ENCODE data around the gene SFSWAP.

Gene SFSWAP

DNA sequence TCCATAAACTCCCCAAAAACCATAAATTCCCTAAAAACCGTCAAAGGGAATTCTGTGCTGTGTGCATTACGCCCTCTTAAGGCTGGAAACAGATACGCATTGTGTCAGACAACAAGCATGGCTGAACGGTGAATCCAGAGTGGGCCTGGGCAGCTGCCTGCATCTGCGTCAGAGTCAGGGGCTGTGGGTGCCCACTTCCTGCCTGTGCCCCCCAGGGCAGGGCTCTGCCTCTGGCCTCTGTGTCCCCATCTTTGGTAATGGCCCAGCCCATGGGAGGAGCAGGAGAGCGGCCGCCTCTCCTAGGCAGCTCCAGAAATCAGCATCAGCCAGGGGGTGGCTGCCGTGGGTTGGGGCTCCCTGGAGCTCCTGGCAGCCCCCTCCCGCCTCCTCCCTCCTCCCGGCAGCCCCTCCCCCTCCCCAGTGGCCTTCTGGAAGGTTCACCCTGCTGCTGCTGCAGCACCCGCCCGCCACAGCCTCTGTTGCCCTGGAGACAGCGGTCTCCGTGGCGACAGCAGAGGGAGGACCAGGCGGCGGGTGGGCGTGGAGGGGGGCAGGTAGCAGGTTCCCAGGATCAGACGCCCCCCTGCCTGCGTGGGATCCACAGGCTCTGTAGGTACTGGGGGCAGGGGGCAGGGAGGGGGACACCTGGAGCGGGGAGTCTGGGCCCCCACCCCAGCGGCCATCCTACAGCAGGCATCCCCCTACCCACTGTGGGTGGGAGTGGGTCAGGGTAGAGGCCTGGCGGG, 123.2 kb downstream of the SFSWAP start:
- no peak for DNase-seq (ENCODE audit: low read depth in 2 of 2)

GRCh38 chr12:131834798-131835615, 124.1 kb downstream of the SFSWAP start:
- DNase-seq (ENCODE audit: low read depth in 2 of 2): no peak

- no peak for DNase-seq (ENCODE audit: low read depth in 2 of 2)
Observed at GRCh38 chr12:131835616-131836171, 124.8 kb downstream of the SFSWAP start.

GRCh38 chr12:131836193-131836592, 125.3 kb downstream of the SFSWAP start:
- no peak for DNase-seq (ENCODE audit: low read depth in 2 of 2)

GRCh38 chr12:131836714-131837397, 126.0 kb downstream of the SFSWAP start:
- DNase-seq (ENCODE audit: low read depth in 2 of 2): no peak

GRCh38 chr12:131840643-131841416, 129.9 kb downstream of the SFSWAP start:
- no peak for DNase-seq (ENCODE audit: low read depth in 2 of 2)

DNA sequence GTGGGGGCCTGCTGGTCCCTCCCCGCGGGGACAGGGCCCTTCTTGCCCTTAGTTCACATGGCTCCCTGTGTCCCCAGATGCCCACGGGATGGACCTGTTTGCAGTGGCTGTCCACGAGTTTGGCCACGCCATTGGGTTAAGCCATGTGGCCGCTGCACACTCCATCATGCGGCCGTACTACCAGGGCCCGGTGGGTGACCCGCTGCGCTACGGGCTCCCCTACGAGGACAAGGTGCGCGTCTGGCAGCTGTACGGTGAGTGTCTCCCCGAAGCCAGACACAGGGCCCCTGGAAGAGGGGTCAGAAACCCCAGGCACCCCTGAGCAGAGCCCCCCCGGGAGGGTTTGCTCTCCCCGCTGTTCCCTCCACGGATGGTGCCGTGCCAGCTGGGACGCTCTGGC, 130.7 kb downstream of the SFSWAP start:
- no peak for DNase-seq (ENCODE audit: low read depth in 2 of 2)

DNA sequence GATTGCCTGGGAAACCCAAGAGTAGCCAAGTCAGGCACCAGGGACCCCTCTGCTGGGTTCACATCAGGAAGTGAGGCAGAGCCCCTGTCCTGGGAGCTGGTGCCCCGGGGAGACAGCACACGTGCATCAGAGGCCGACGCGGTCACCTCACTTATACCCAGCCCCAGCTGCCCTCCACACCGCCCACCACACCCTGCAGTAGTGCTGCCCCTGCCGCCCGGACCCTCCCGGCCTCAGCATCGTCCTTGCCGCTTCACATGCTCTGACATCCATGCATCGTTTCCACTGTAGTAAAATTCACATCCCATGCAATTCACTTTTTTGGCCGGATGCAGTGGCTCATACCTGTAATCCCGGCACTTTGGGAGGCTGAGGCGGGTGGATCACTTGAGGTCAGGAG, 131.3 kb downstream of the SFSWAP start:
- DNase-seq (ENCODE audit: low read depth in 2 of 2): no peak

GRCh38 chr12:131843527-131843926, 132.6 kb downstream of the SFSWAP start:
- DNase-seq (ENCODE audit: low read depth in 2 of 2): no peak

- DNase-seq (ENCODE audit: low read depth in 2 of 2): no peak
Observed at GRCh38 chr12:131844140-131844539, 133.2 kb downstream of the SFSWAP start.

DNA sequence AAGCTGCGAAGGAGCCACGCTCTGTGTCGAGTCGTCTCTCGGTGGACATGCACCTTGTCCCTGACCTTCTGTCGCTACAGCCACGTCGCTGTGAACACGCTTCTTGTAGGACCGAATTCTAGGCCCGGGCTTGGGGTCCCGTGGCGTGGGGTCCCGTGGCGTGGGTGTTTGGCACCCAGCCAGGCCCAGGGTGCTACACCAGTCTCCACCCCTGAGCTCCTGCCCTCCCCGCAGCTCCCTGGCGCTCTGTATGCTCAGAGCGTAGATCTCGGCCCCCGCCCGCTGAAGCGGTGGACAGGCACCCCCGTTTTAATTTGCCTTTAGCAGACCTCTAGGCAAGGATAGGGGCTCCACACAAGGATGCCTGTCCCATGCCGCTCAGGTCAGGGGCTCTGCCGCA, 133.8 kb downstream of the SFSWAP start:
- DNase-seq (ENCODE audit: low read depth in 2 of 2): no peak

- DNase-seq (ENCODE audit: low read depth in 2 of 2): no peak
Observed at GRCh38 chr12:131845121-131845520, 134.2 kb downstream of the SFSWAP start.

- DNase-seq (ENCODE audit: low read depth in 2 of 2): no peak
Observed at GRCh38 chr12:131847456-131847855, 136.6 kb downstream of the SFSWAP start.

DNA sequence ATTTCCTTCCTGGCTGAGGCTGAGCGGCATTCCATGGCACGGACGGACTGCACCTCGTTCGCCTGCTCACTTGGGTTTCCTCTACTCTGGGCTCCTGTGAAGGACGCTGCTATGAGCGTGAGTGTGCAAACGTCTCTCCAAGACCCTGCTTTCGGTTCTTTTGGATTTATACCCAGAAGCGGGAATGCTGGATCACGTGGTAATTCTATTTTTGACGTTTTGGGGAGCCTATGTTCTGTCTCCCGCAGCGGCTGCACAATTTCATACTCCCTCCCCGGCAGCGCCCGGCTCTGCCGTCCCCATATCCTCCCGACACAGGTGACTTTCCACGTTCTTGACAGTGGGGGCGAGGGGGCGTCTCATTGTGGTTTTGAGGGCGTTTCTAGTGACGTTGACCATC, 137.9 kb downstream of the SFSWAP start:
- no peak for DNase-seq (ENCODE audit: low read depth in 2 of 2)
